ENCODE results near the gene RFWD3. TPM values are rescaled to one million over a fixed set of nuclear protein-coding genes. Genes with fewer than 3 reads are reported as not detected.
A peak's percentile ranks its signal among the peaks of the same experiment; 100 is the strongest.

RFWD3 gene, protein sequence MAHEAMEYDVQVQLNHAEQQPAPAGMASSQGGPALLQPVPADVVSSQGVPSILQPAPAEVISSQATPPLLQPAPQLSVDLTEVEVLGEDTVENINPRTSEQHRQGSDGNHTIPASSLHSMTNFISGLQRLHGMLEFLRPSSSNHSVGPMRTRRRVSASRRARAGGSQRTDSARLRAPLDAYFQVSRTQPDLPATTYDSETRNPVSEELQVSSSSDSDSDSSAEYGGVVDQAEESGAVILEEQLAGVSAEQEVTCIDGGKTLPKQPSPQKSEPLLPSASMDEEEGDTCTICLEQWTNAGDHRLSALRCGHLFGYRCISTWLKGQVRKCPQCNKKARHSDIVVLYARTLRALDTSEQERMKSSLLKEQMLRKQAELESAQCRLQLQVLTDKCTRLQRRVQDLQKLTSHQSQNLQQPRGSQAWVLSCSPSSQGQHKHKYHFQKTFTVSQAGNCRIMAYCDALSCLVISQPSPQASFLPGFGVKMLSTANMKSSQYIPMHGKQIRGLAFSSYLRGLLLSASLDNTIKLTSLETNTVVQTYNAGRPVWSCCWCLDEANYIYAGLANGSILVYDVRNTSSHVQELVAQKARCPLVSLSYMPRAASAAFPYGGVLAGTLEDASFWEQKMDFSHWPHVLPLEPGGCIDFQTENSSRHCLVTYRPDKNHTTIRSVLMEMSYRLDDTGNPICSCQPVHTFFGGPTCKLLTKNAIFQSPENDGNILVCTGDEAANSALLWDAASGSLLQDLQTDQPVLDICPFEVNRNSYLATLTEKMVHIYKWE
- total RNA-seq (2013): 12.1 TPM
- polyA plus RNA-seq (1 to 10 TPM; 5.0 to 8.4 (median 8.4) TPM), polyA minus RNA-seq (5.5 and 6.3 TPM in 2 replicates), total RNA-seq (13.5 to 45.4 (median 23.2) reads per million in 11 experiments)

DNA sequence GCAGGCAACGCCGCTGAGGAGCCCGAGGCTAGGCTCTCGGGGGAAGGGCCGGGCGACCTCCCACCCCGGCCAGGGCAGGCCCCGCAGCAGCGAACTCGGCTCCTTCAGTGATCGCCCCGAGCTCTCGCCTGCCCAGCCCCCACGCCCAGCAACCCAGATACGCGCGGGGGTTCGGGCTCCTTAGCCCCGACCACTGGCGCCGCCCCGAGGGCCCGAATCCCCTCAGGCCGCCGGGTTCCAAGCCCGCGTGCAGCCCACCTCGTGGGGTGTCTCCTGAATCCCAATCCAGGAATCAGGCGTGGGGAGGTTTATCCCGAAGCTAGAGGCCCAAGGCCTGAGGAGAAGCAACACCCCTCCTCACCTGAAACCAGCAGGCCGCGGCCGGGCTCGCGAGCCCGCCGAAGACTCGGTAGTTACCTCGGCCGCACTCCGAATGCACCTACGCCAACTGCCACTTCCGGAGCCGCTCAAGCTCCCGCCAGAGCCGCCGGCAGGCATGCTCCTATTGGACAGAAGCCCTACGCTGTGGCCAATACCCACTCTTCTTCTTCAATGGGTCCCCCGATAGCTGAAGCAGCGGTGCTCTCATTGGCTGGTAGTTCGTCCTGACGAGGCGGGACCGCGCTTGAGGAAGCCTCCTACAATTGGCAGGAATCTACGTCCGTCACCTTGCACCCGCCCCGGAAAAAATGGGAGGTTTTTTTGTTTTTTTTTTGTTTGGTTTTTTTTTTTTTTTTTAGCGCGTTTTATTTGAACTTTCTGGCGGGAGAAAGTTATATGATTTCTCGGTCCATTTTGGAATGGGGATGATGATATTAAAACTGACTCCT lies at the start of gene RFWD3:
TSS of gene RFWD3 (minus strand) at position 453 of the 830 bp plus-strand sequence. CDS start 5,428 bp downstream, outside the sequence.
- intact Hi-C loops (cut with micrococcal nuclease): loop anchor here (2.0 to 5.0 kb wide), 2 partner anchors 32 to 369 kb away; partner anchors contain the start of gene PSMD7 (in 1 of the 2)

More for the DNA sequence above, at the start of gene RFWD3:
- peak; percentile 97 to 99 (median 99) for DNase-seq
- H3K4me2 ChIP-seq (replicated peaks; ENCODE audit: extremely low read depth, low read length, poor library complexity, severe bottlenecking): peak within 1 kb of the TSS; percentile 98
- H4K20me1 ChIP-seq (ENCODE audit: insufficient read depth, low read length): no peaks in the 10 kb centered on the region
- TF ChIP-seq, protein P1, sequence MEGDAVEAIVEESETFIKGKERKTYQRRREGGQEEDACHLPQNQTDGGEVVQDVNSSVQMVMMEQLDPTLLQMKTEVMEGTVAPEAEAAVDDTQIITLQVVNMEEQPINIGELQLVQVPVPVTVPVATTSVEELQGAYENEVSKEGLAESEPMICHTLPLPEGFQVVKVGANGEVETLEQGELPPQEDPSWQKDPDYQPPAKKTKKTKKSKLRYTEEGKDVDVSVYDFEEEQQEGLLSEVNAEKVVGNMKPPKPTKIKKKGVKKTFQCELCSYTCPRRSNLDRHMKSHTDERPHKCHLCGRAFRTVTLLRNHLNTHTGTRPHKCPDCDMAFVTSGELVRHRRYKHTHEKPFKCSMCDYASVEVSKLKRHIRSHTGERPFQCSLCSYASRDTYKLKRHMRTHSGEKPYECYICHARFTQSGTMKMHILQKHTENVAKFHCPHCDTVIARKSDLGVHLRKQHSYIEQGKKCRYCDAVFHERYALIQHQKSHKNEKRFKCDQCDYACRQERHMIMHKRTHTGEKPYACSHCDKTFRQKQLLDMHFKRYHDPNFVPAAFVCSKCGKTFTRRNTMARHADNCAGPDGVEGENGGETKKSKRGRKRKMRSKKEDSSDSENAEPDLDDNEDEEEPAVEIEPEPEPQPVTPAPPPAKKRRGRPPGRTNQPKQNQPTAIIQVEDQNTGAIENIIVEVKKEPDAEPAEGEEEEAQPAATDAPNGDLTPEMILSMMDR (IDR thresholded peaks at IDR 0.05): no peak
- Mint-ChIP-seq H3K27ac (peak within 1 kb of the TSS; percentile 80 to 90 (median 87)), H3K9me3 (no peaks in the 10 kb centered on the region), H3K36me3 (peaks cover 20 to 34% of the 10 kb centered on the region in 2 donors), H3K4me3 (peak within 1 kb of the TSS; percentile 90 to 95), H3K4me1 (peaks cover 15% of the 10 kb centered on the region), H3K27me3 (ENCODE audit: low read depth in 3 of 3) (peaks cover 0 to 1% (median 0%) of the 10 kb centered on the region in 3 donors)
- peak within 1 kb of the TSS; percentile 85 for H3K9ac ChIP-seq (ENCODE audit: insufficient read depth, low read length, poor library complexity, severe bottlenecking)
- peaks cover 14 to 25% of the 10 kb centered on the region in 2 donors for H3K4me1 ChIP-seq (ENCODE audit: control insufficient read depth in 1 of 2, insufficient read depth in 2 of 2, low read length in 2 of 2)
- peak within 1 kb of the TSS; percentile 97 to 99 (median 97) for H3K4me3 ChIP-seq (replicated peaks in 1 of 3; ENCODE audit: low read depth in 2 of 3, low read length in 3 of 3)
- no peaks in the 10 kb centered on the region for H3K9me3 ChIP-seq (replicated peaks in 1 of 2; ENCODE audit: control insufficient read depth in 1 of 2, insufficient read depth in 1 of 2, low read length in 2 of 2)
- peak within 1 kb of the TSS; percentile 33 to 82 for H3K27ac ChIP-seq (ENCODE audit: low read depth in 1 of 2, low read length in 2 of 2)
- H3K79me2 ChIP-seq (ENCODE audit: insufficient read depth, low read length): peaks cover 51% of the 10 kb centered on the region
- peak within 1 kb of the TSS; percentile 98 for H2AFZ ChIP-seq (ENCODE audit: insufficient read depth, low read depth, low read length, poor library complexity, severe bottlenecking)
- H3K36me3 ChIP-seq (replicated peaks in 1 of 2; ENCODE audit: control insufficient read depth in 1 of 2, insufficient read depth in 2 of 2, low read length in 2 of 2): peaks cover 17 to 45% of the 10 kb centered on the region in 2 donors
- H3K27me3 ChIP-seq (ENCODE audit: control insufficient read depth in 2 of 2, insufficient read depth in 2 of 2, low read length in 2 of 2): no peaks in the 10 kb centered on the region
- under 1% methylated on average over 54 of the region's 63 CpGs for WGBS (ENCODE audit: insufficient coverage)
